ENCODE data around the gene STK33.

STK33 gene

DNA sequence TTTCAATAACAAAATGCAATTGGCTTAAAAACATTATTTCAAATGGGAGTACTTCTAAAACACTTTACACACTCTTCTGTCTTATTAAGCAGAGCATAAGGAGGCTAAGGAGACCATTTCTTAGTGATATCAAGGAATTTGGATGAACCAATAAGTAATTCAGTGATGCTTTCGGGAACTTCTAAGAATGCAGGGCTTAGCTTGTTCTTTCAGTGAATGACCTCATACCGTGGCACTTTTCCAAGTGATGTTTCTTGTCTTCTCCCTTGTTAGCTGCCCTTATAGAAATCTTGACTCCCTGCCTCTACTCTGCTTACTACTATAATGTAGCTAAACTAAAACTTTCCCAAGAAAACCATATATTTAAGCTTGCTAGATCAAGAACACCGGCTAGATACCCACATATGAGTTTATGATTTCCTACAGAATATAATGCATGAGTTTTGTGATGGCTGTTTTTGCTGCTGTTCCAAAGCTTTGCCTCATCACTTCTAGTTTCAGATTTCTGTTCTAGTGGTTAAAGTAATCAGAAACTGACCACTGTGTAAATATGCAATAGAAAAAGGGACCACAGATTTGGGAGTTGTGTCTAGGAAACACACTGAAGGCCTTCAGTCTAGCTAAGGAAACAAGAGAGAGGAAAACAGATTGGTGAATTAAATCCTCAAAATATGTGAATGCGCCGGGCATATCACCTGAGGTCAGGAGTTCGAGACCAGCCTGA is 37.5 kb upstream of the STK33 start:
- ChIA-PET CTCF (interaction anchor here (0.6 to 1.3 kb wide), 3 partner anchors 9 to 328 kb away, joined by 3 to 5 read pairs (median 3); no protein-coding TSS in a partner anchor), POLR2A (interaction anchor here (1.1 to 2.1 kb wide), 3 partner anchors 51 to 240 kb away, joined by 3 to 8 read pairs (median 7); partner anchors contain the start of genes RPL27A and TRIM66)
- H3K4me1 ChIP-seq (ENCODE audit: control insufficient read depth, insufficient read depth, low read length) = no peaks in the 10 kb centered on the region
- H3K9me3 ChIP-seq (ENCODE audit: control insufficient read depth, insufficient read depth, low read depth, low read length) = no peaks in the 10 kb centered on the region
- no peak overlapping the region for H3K4me3 ChIP-seq (ENCODE audit: low read depth, low read length)
- H3K27ac ChIP-seq (ENCODE audit: extremely low read depth, low read depth, low read length) = no peak overlapping the region
- H3K36me3 ChIP-seq (ENCODE audit: control insufficient read depth in 2 of 2, insufficient read depth in 1 of 2, low read length in 2 of 2) = peaks cover 0 to 22% of the 10 kb centered on the region in 2 experiments; a peak in 1 of 3 replicates
- TF ChIP-seq ZEB2 (tag by site-specific recombination; IDR thresholded peaks at IDR 0.05) (0 out of 2 replicates have a peak, but pooled peaks have one; percentile 24), ZNF404 (tag by site-specific recombination; IDR thresholded peaks at IDR 0.05) (no peak)
- TF ChIP-seq, protein P1, sequence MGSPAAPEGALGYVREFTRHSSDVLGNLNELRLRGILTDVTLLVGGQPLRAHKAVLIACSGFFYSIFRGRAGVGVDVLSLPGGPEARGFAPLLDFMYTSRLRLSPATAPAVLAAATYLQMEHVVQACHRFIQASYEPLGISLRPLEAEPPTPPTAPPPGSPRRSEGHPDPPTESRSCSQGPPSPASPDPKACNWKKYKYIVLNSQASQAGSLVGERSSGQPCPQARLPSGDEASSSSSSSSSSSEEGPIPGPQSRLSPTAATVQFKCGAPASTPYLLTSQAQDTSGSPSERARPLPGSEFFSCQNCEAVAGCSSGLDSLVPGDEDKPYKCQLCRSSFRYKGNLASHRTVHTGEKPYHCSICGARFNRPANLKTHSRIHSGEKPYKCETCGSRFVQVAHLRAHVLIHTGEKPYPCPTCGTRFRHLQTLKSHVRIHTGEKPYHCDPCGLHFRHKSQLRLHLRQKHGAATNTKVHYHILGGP (tag by site-specific recombination; IDR thresholded peaks at IDR 0.05) = peak; percentile 80

DNA sequence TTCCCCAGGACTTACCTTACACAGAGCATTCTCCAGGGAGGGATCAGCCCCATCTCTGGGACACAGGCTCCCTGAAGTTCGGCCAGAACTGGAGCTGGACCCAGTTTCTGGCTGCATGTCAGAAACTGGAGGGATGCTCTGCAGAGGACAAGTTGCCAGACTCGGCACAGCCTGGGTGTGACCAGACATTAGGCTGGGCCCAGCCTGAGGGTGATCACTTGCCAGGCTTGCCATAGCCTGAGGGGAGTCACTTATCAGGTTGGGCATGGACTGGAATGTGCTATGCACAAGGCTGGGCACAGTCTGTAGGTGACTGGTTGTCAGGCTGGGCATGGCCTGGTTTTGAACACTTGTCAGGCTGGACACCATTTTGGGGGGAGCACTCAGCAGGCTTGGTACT is 30.7 kb upstream of the STK33 start:
- Histone ChIP-seq H3K9me3 (ENCODE audit: control insufficient read depth, insufficient read depth, low read depth, low read length) (no peaks in the 10 kb centered on the region), H3K4me1 (ENCODE audit: control insufficient read depth, insufficient read depth, low read length) (no peaks in the 10 kb centered on the region), H3K27ac (ENCODE audit: extremely low read depth, low read depth, low read length) (no peak overlapping the region), H3K4me3 (ENCODE audit: low read depth, low read length) (no peak overlapping the region), H3K36me3 (ENCODE audit: control insufficient read depth in 2 of 2, insufficient read depth in 1 of 2, low read length in 2 of 2) (peaks cover 0 to 52% of the 10 kb centered on the region in 2 experiments; a peak in 1 of 3 replicates)
- TF ChIP-seq ZNF560 (tag by site-specific recombination; IDR thresholded peaks at IDR 0.05; ENCODE audit: borderline replicate concordance) (no peak), ZNF623 (tag by site-specific recombination; IDR thresholded peaks at IDR 0.05) (no peak), GLI2 (tag by site-specific recombination; IDR thresholded peaks at IDR 0.05; ENCODE audit: borderline replicate concordance, low read depth) (no peak), ZFHX2 (tag by site-specific recombination; conservative IDR thresholded peaks at IDR 0.05) (no peak), ZNF521 (tag by site-specific recombination; IDR thresholded peaks at IDR 0.05) (no peak), ZNF302 (tag by site-specific recombination; IDR thresholded peaks at IDR 0.05; ENCODE audit: low read depth) (no peak)
- CTCF ChIA-PET = no interaction called here
- POLR2A ChIA-PET = no interaction called here

DNA sequence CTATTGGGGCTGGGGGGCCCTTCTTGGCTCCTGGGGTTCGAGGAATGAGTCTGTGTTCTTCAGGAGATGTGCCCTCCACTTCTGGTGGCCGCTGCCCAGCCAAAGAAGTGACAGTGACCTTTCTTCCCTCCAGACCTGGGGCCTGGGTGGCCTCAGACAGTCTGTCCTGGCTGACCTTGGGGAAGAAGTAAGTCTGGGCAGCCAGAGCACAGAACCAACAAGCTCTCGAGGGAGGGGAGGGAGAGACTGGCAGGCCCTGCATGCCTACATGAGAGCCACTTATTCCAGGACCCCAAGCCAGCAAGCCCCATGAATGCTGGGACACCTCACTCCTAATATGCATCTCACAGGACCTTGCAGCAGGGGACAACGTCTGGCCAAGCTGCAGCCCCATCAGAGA is 27.1 kb upstream of the STK33 start:
- TF ChIP-seq, protein P2, sequence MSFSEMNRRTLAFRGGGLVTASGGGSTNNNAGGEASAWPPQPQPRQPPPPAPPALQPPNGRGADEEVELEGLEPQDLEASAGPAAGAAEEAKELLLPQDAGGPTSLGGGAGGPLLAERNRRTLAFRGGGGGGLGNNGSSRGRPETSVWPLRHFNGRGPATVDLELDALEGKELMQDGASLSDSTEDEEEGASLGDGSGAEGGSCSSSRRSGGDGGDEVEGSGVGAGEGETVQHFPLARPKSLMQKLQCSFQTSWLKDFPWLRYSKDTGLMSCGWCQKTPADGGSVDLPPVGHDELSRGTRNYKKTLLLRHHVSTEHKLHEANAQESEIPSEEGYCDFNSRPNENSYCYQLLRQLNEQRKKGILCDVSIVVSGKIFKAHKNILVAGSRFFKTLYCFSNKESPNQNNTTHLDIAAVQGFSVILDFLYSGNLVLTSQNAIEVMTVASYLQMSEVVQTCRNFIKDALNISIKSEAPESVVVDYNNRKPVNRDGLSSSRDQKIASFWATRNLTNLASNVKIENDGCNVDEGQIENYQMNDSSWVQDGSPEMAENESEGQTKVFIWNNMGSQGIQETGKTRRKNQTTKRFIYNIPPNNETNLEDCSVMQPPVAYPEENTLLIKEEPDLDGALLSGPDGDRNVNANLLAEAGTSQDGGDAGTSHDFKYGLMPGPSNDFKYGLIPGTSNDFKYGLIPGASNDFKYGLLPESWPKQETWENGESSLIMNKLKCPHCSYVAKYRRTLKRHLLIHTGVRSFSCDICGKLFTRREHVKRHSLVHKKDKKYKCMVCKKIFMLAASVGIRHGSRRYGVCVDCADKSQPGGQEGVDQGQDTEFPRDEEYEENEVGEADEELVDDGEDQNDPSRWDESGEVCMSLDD (tag by site-specific recombination; IDR thresholded peaks at IDR 0.05) = no peak
- TF ChIP-seq, protein P3, sequence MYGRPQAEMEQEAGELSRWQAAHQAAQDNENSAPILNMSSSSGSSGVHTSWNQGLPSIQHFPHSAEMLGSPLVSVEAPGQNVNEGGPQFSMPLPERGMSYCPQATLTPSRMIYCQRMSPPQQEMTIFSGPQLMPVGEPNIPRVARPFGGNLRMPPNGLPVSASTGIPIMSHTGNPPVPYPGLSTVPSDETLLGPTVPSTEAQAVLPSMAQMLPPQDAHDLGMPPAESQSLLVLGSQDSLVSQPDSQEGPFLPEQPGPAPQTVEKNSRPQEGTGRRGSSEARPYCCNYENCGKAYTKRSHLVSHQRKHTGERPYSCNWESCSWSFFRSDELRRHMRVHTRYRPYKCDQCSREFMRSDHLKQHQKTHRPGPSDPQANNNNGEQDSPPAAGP (tag by site-specific recombination; IDR thresholded peaks at IDR 0.05) = no peak
- TF ChIP-seq ZNF335 (tag by site-specific recombination; conservative IDR thresholded peaks at IDR 0.05) = no peak
- TF ChIP-seq ZNF785 (tag by site-specific recombination; IDR thresholded peaks at IDR 0.05) = no peak
- TF ChIP-seq ZNF514 (tag by site-specific recombination; IDR thresholded peaks at IDR 0.05) = no peak
- TF ChIP-seq ZIC2 (tag by site-specific recombination; IDR thresholded peaks at IDR 0.05) = no peak
- TF ChIP-seq SCRT2 (tag by site-specific recombination; IDR thresholded peaks at IDR 0.05) = no peak
- TF ChIP-seq ZNF549 (tag by site-specific recombination; IDR thresholded peaks at IDR 0.05) = no peak
- ChIA-PET POLR2A (interaction anchor here (0.5 kb wide), 1 partner anchor 19 kb away, joined by 3 read pairs; no protein-coding TSS in a partner anchor), CTCF (no interaction called here)
- H3K4me3 ChIP-seq (ENCODE audit: low read depth, low read length) = no peak overlapping the region
- no peak overlapping the region for H3K27ac ChIP-seq (ENCODE audit: extremely low read depth, low read depth, low read length)
- H3K36me3 ChIP-seq (ENCODE audit: control insufficient read depth in 2 of 2, insufficient read depth in 1 of 2, low read length in 2 of 2) = peaks cover 0 to 82% of the 10 kb centered on the region in 2 experiments; a peak in 1 of 3 replicates
- H3K4me1 ChIP-seq (ENCODE audit: control insufficient read depth, insufficient read depth, low read length) = no peaks in the 10 kb centered on the region
- no peaks in the 10 kb centered on the region for H3K9me3 ChIP-seq (ENCODE audit: control insufficient read depth, insufficient read depth, low read depth, low read length)

All from HEK293 (cell line).